ENCODE results near the gene SATB1.
"Not testable (repeated sequence)": the region's sequence is repeated elsewhere in the genome, so short reads cannot be mapped to it uniquely, and the experiment has no call there.

The SATB1 gene

DNA sequence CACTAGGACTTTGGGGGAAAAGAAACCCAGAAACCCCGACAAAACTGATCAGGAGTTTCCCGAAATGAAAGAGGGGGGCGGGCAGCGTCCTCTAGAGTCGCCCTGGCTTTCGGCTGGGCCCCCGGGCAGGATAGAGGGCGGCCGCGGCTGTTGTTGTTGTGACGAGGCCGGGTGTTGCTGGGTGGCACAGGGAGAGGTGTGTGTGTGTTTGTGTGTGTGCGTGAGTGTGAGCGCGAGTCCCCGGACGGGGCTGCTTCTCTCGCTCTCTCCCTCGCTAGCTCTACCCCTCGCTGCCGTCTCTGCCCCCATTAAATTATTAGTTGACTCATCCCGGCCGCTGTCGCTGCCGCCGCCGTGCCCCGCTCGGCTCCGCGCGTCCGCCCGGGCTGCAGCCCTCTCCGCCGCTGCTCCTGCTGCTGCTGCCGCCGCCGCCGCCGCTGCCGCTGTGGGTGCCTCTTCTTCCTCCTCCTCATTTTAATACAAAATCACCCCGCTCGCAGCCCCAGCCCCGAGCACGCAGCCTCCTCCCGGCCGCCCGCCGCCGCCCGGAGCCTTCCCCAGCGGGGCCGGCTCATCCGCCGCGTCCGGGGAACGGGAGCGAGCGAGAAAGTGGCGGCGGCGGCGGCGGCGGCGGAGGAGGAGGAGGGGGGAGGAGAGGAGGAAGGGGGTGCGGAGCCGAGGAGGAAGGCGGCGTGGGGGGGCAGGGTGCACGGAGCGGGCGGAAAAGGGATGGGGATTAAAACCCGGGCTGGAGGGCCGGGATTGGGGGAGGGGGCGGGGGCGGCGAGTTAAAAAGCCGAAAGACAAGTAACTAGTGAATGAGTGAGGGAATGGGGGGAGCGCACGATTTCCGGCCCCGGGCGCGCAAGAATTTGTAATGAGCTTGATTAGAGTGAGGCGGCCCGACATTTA lies at the start of gene SATB1:
SATB1 (minus strand) TSS at position 611 of the 912 bp plus-strand sequence. CDS start 4,372 bp downstream, outside the sequence.
- DNase-seq (ENCODE audit: low spot score): peak; percentile 82

- no peak for DNase-seq (ENCODE audit: low spot score)
These were observed 49.1 kb upstream of the SATB1 start for GRCh38 chr3:18474202-18474601.

GRCh38 chr3:18469775-18470174 lies 44.6 kb upstream of the SATB1 start:
- DNase-seq (ENCODE audit: low spot score): no peak

DNA sequence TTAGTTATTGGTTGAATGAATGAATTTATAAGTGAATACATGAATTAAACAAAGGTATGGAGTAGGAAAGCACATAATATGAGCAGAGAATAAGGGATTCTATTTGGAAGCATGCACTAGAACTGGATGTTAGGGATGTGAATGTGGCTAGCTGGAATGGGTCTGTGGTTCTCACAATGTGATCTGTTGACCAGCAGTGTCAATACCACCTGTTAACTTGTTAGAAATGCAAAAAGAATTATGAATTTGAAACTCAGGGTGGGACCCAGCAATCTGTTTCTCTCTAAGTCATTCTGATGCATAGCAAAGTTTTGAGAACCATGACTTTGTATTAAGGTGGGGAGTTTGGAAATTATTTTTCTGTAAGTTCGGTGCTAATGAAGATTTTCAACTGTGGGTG lies 41.0 kb upstream of the SATB1 start:
- DNase-seq (ENCODE audit: low spot score): no peak

- no peak for DNase-seq (ENCODE audit: low spot score)
These were observed 29.6 kb upstream of the SATB1 start for GRCh38 chr3:18454766-18455165.

GRCh38 chr3:18449618-18450017 lies 24.5 kb upstream of the SATB1 start:
- not testable (repeated sequence) for DNase-seq (ENCODE audit: low spot score)

- no peak for DNase-seq (ENCODE audit: low spot score)
These were observed 22.6 kb upstream of the SATB1 start for GRCh38 chr3:18447720-18448119.

- no peak for DNase-seq (ENCODE audit: low spot score)
These were observed 21.1 kb upstream of the SATB1 start for GRCh38 chr3:18446149-18446825.

DNA sequence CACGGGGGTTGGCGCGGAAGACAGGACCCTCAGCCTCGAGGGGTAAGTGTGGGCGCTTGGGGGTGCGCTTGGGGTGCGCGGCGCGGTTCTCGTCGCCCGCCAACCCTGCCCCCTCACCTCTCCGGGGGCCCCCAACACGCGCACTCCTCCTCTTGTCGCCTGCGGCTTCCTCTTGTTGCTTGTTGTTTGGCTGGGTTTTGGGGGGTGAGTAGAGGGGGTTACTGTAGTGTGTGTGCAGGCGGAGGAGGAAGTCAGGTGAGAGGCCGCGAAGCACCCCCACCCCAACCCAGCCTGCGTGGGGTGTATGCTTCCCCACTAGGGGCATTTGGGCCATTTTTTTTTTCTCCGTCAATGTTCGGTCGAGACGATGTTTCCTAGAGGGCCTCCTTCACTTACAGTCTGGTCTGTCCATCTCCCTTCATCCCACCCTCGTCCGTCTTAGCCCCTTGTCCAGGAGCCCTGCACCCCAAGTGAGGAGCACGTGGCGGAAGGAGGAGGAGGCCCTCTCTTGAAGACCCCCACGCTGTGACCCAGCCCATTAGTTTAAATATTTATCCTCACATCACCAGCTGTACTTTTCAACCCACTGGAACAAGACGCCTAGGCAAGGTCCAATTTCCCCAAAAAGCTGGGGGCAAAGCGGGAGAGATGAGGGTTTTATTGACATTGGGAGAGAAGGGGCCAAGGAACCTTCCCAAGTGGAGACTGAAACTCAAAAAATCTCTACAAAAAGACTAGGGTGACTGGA lies 20.4 kb upstream of the SATB1 start:
- no peak for DNase-seq (ENCODE audit: low spot score)

- peak; percentile 93 for DNase-seq (ENCODE audit: low spot score)
These were observed 19.7 kb upstream of the SATB1 start for GRCh38 chr3:18444595-18445400.

DNA sequence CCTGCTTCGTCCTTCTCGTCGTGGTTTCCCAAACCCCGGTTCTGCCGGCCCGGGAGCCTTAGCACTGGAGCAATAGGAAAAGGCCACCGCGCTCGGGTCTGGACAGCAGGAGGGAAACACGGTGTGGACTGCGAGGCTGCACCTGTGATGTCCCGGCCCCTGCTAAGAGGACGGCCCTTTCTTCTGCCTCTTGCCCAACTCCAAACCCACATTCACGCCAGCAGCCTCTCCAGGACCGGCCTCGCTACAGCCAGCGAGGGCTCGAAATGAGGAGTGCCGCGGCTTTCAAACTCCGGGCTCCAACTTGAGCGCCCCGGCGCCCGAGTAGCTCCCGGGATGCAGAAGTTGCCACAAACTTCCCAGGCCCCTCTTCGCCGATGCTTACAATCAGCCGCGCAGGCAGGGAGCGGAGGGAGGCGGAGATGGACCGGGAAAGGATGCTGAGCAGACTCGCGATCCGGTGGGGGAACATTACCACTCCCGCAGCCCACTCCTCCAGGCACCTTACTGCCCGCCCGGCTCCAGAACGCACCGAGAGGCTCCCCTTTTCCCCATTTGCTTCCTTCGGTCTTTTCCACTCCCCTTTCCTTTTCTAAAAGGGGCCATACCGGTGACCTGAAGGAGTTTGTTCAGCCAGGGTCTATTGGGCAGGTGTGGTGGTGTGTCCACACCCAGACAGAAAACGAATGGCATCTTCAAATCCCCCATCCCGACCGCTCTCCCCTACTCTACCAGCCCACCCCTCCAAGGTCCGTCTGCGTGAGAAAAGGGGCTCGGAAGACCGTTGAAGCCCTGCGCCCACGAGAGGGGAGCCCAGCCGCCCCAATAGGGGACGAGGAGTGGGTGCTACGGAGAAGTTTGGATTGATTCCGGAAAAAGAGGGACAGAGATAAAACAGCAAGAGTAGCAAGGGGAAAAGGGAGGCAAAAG lies 18.8 kb upstream of the SATB1 start:
- DNase-seq (ENCODE audit: low spot score): peak; percentile 35

DNA sequence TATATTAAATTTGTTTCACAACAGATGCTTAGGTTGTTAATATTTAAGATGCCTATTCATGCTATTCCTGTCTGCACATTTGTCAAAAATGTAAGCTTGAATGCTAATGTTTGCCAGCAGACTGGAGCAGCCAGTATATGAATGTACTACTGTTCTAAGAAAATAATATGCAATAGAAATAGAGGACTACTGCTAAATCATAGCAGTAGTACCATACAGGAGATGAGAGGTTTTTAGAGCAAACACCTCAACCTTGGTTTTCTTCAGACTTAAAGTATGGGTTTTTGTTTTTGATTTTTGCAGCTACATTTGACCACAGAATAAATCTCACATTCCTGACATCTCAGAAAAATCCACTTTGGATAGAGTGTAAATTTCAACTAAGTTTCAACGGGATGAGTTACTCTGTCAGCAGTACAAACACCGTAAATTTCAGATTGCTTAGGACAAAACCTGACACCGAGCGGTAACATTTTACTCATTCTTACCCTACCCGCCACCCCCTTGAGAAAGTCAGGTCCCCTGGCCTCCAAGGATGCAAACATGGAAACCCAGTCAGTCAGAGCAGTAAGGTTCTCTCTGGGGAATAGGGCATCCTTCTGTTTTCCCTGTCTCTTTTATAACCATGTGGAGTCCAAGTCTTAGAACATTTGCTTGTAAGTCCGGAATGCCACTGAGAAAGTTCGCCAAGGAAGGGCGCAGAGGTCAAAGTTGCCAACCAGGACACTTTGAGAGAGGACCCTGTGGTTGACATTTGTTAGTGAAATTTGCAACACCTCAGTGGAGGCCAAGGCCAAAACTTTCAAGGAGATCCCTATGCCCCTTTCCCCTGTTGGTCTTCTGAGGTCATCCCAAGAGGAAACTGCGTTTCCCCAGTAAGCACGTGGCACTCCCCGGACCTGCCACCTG lies 17.9 kb upstream of the SATB1 start:
- no peak for DNase-seq (ENCODE audit: low spot score)

GRCh38 chr3:18441551-18441950 lies 16.4 kb upstream of the SATB1 start:
- no peak for DNase-seq (ENCODE audit: low spot score)

- DNase-seq (ENCODE audit: low spot score): no peak
These were observed 15.1 kb upstream of the SATB1 start for GRCh38 chr3:18440066-18440722.

DNA sequence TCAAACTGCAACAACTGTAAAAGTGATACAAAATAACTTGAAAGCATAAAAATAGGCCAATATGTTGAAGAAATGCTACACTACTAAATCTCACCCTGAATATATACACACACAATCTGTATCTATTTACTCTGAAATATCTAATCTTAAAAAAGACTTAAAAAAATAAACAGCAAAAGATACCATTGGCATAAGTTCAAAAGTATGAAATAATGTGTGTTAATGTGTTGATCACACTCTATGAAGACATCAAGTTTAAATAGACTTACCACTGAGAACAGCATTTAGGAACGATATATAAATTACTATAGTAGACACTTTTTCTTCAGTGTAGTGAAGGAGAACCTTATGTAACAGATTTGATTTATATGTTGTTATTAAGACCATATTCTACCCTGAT lies 14.1 kb upstream of the SATB1 start:
- no peak for DNase-seq (ENCODE audit: low spot score)

- no peak for DNase-seq (ENCODE audit: low spot score)
These were observed 13.4 kb upstream of the SATB1 start for GRCh38 chr3:18438586-18438985.

GRCh38 chr3:18436213-18436612 lies 11.1 kb upstream of the SATB1 start:
- DNase-seq (ENCODE audit: low spot score): no peak

- DNase-seq (ENCODE audit: low spot score): no peak
These were observed 9.6 kb upstream of the SATB1 start for GRCh38 chr3:18434711-18435110.

DNA sequence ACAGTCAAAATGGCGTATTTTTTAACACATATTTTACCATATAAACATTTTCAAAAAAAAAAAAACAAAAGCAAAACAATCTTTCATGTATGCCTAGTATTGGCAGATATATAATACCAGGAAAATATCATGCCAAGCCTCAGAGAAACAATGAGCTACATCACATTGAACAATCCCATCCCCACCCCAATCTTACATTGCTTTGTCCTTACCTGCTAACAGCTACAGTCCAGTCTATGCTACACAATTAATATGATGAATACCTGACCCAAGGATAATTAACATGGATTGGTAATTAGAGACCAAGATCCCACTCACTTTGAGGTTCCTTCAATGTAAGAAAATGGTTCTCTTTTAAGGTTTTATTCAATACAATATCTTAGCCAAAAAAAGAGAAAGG lies 7.6 kb upstream of the SATB1 start:
- DNase-seq (ENCODE audit: low spot score): no peak

All from D341Med (cell line).